ENCODE data around the gene POLE. TPM values are rescaled to one million over a fixed set of nuclear protein-coding genes. Genes with fewer than 3 reads are reported as not detected.

POLE gene
- total and polyA plus RNA-seq, 2 experiments from 2014 or later: 19.3 to 46.1 TPM

DNA sequence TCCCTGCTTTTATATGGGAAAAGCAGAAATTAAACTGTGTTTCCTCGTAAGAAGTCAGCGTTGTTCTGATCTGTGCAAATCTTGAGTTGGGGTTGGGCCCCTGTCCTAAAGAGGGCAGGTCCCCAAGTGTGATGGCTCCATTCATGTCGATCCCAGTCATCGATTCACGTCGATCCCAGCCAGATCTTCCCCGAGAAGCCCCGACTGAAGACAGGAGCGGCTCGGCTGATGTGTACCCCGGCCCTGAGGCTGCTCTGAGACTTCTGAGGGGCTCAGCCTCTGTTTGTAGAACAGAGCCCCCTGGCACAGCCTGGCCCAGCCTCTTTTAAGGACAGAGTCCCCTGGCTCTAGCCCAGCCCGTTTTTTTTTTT is 32.8 kb upstream of the POLE start:
- H3K4me1 ChIP-seq (ENCODE audit: low read depth): no peaks in the 10 kb centered on the region
- no peaks in the 10 kb centered on the region for H3K9me3 ChIP-seq (ENCODE audit: low read depth)
- H3K36me3 ChIP-seq: peaks cover 43% of the 10 kb centered on the region
- no peaks in the 10 kb centered on the region for H3K27me3 ChIP-seq
- no peak for DNase-seq (ENCODE audit: low read depth in 1 of 2, low spot score in 1 of 2)
- TF ChIP-seq CTCF (IDR thresholded peaks at IDR 0.05; ENCODE audit: low read depth, low read length): no peak
- no peak overlapping the region for H3K4me3 ChIP-seq
- no peak overlapping the region for H3K27ac ChIP-seq

GRCh38 chr12:132719141-132719953 is 32.2 kb upstream of the POLE start:
- Histone ChIP-seq H3K36me3 (peaks cover 39% of the 10 kb centered on the region), H3K27ac (peak overlapping the region; percentile 35)

GRCh38 chr12:132718644-132719043 is 31.5 kb upstream of the POLE start:
- Histone ChIP-seq H3K9me3 (ENCODE audit: low read depth) (no peaks in the 10 kb centered on the region), H3K4me3 (no peak overlapping the region), H3K27ac (peak overlapping the region; percentile 35), H3K36me3 (peaks cover 34% of the 10 kb centered on the region), H3K27me3 (no peaks in the 10 kb centered on the region), H3K4me1 (ENCODE audit: low read depth) (no peaks in the 10 kb centered on the region)
- DNase-seq (ENCODE audit: low read depth in 1 of 2, low spot score in 1 of 2): no peak
- TF ChIP-seq CTCF (IDR thresholded peaks at IDR 0.05; ENCODE audit: low read depth, low read length): no peak

More at GRCh38 chr12:132719141-132719953, 32.2 kb upstream of the POLE start:
- no peak overlapping the region for H3K4me3 ChIP-seq
- H3K27me3 ChIP-seq: no peaks in the 10 kb centered on the region
- no peak for DNase-seq (ENCODE audit: low read depth in 1 of 2, low spot score in 1 of 2)
- no peak for TF ChIP-seq CTCF (IDR thresholded peaks at IDR 0.05; ENCODE audit: low read depth, low read length)
- H3K9me3 ChIP-seq (ENCODE audit: low read depth): no peaks in the 10 kb centered on the region
- no peaks in the 10 kb centered on the region for H3K4me1 ChIP-seq (ENCODE audit: low read depth)

GRCh38 chr12:132717531-132718387 is 30.6 kb upstream of the POLE start:
- Histone ChIP-seq H3K4me1 (ENCODE audit: low read depth) (no peaks in the 10 kb centered on the region), H3K27me3 (no peaks in the 10 kb centered on the region), H3K36me3 (peaks cover 28% of the 10 kb centered on the region), H3K27ac (no peak overlapping the region), H3K9me3 (ENCODE audit: low read depth) (no peaks in the 10 kb centered on the region), H3K4me3 (no peak overlapping the region)
- TF ChIP-seq CTCF (IDR thresholded peaks at IDR 0.05; ENCODE audit: low read depth, low read length): no peak
- DNase-seq (ENCODE audit: low read depth in 1 of 2, low spot score in 1 of 2): no peak

DNA sequence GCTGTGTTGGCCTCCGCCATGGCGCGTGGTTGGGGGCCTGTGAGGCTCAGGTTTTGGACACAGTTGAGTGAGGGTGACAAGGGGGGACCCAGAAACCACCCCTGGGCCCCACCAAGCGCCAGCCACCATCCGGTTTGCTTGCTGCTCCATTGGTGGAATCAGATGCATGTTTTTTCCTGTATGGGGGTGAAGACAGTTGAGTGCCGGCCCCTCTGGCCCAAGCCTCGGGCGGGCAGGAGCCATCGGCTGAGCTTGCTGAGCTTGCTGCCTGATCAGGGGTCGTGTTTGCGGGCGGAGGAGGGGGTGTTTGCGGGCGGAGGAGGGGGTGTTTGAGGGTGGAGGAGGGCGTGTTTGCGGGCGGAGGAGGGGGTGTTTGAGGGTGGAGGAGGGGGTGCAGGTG is 29.9 kb upstream of the POLE start:
- Histone ChIP-seq H3K27ac (no peak overlapping the region), H3K27me3 (no peaks in the 10 kb centered on the region), H3K4me1 (ENCODE audit: low read depth) (no peaks in the 10 kb centered on the region), H3K9me3 (ENCODE audit: low read depth) (no peaks in the 10 kb centered on the region), H3K4me3 (no peak overlapping the region), H3K36me3 (peaks cover 23% of the 10 kb centered on the region)
- TF ChIP-seq CTCF (IDR thresholded peaks at IDR 0.05; ENCODE audit: low read depth, low read length): no peak
- no peak for DNase-seq (ENCODE audit: low read depth in 1 of 2, low spot score in 1 of 2)

Data from cardiac muscle cell (in vitro differentiated cells and primary cell).